ENCODE results near the gene TOX2.

DNA sequence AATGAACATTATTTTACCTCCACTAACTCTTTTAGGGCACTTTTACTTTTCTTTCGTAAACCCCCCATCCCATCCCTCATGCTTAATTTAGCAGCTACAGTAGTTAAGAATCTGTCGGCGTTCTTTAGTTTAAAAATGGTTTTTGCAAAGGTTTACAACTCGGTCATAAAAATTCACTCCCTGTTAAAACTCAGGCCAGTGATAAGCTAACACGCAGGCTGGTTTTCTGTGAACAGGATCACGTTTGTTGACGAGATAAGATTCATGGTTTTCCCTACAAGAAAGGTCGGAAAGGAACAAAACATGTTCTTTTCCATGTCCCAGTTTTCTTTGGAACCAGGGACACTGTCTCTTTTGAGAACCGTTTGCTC lies 101.1 kb downstream of the TOX2 start:
- TF ChIP-seq CTCF (conservative IDR thresholded peaks at IDR 0.05; ENCODE audit: low read depth, low read length) (no peak), EZH2phosphoT487 (IDR thresholded peaks at IDR 0.05; ENCODE audit: borderline replicate concordance, low read length) (no peak), EZH2 (IDR thresholded peaks at IDR 0.05; ENCODE audit: low read length, unreplicated experiment) (no peak)

Measured in PC-3 (cell line).